ENCODE measurements around the gene USP22. TPM values are rescaled to one million over a fixed set of nuclear protein-coding genes. Genes with fewer than 3 reads are reported as not detected.

The USP22 gene
- total RNA-seq, 1 experiment from 2014 or later = 224 TPM

DNA sequence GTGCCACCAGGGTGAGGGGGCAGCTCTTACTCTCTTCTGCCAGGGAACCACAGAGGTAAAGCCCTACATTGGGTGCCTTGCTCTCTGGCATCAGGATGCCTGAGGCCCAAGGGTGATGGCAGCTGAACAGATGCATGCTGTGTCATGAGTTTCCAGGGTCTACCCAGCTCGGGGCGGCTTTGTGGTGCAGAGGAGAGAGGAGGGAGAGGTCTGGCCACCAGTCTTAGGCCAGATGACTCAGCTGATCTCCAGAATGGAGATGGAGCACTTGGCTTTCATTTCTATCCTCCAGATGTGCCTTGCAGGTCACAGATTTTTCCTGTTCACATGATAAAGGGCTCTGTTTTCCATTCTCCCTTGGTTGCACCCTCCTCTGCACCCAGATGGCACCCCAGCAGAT lies 23.6 kb upstream of the USP22 start:
- no peak overlapping the region for H3K4me3 ChIP-seq (ENCODE audit: low read depth in 2 of 2, low read length in 2 of 2)
- TF ChIP-seq POLR2AphosphoS5 (IDR thresholded peaks at IDR 0.05; ENCODE audit: low read depth, low read length) (no peak), TCF7L2 (IDR thresholded peaks at IDR 0.05; ENCODE audit: low read depth, low read length) (no peak), SIN3A (IDR thresholded peaks at IDR 0.05; ENCODE audit: borderline replicate concordance, insufficient read depth, low read depth, low read length) (no peak)
- TF ChIP-seq, protein P1, sequence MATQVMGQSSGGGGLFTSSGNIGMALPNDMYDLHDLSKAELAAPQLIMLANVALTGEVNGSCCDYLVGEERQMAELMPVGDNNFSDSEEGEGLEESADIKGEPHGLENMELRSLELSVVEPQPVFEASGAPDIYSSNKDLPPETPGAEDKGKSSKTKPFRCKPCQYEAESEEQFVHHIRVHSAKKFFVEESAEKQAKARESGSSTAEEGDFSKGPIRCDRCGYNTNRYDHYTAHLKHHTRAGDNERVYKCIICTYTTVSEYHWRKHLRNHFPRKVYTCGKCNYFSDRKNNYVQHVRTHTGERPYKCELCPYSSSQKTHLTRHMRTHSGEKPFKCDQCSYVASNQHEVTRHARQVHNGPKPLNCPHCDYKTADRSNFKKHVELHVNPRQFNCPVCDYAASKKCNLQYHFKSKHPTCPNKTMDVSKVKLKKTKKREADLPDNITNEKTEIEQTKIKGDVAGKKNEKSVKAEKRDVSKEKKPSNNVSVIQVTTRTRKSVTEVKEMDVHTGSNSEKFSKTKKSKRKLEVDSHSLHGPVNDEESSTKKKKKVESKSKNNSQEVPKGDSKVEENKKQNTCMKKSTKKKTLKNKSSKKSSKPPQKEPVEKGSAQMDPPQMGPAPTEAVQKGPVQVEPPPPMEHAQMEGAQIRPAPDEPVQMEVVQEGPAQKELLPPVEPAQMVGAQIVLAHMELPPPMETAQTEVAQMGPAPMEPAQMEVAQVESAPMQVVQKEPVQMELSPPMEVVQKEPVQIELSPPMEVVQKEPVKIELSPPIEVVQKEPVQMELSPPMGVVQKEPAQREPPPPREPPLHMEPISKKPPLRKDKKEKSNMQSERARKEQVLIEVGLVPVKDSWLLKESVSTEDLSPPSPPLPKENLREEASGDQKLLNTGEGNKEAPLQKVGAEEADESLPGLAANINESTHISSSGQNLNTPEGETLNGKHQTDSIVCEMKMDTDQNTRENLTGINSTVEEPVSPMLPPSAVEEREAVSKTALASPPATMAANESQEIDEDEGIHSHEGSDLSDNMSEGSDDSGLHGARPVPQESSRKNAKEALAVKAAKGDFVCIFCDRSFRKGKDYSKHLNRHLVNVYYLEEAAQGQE (IDR thresholded peaks at IDR 0.05; ENCODE audit: insufficient read depth in 1 of 2, low read depth in 2 of 2, low read length in 1 of 2) = no peak
- TF ChIP-seq, protein P2, sequence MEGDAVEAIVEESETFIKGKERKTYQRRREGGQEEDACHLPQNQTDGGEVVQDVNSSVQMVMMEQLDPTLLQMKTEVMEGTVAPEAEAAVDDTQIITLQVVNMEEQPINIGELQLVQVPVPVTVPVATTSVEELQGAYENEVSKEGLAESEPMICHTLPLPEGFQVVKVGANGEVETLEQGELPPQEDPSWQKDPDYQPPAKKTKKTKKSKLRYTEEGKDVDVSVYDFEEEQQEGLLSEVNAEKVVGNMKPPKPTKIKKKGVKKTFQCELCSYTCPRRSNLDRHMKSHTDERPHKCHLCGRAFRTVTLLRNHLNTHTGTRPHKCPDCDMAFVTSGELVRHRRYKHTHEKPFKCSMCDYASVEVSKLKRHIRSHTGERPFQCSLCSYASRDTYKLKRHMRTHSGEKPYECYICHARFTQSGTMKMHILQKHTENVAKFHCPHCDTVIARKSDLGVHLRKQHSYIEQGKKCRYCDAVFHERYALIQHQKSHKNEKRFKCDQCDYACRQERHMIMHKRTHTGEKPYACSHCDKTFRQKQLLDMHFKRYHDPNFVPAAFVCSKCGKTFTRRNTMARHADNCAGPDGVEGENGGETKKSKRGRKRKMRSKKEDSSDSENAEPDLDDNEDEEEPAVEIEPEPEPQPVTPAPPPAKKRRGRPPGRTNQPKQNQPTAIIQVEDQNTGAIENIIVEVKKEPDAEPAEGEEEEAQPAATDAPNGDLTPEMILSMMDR (IDR thresholded peaks at IDR 0.05) = no peak
- no peaks in the 10 kb centered on the region for H3K36me3 ChIP-seq (ENCODE audit: control insufficient read depth, insufficient read depth, low read length)
- no peak for ATAC-seq
- intact Hi-C loops (cut with micrococcal nuclease; ENCODE audit: unreplicated experiment) (no loop called here), in situ Hi-C loops (cut with HindIII; ENCODE audit: low pct_unique_long_range_greater_than_20kb, low sequenced_read_pairs) (no loop called here)
- no peaks in the 10 kb centered on the region for H3K4me1 ChIP-seq (ENCODE audit: control insufficient read depth, insufficient read depth, low read length)
- H3K27me3 ChIP-seq (ENCODE audit: control insufficient read depth, insufficient read depth, low read length) = no peaks in the 10 kb centered on the region
- CTCF ChIA-PET = no interaction called here
- H3K27ac ChIP-seq (ENCODE audit: low read length) = no peak overlapping the region
- BruUV-seq (replicated peaks) = no TSS peak
- no peaks in the 10 kb centered on the region for H3K9me3 ChIP-seq (ENCODE audit: control insufficient read depth, insufficient read depth, low read depth, low read length)
- POLR2A ChIA-PET = interaction anchor here (0.6 kb wide), 1 partner anchor 24 kb away, joined by 3 read pairs; the partner anchor contains the start of gene USP22
- no peak for DNase-seq (ENCODE audit: low read depth, low spot score)

DNA sequence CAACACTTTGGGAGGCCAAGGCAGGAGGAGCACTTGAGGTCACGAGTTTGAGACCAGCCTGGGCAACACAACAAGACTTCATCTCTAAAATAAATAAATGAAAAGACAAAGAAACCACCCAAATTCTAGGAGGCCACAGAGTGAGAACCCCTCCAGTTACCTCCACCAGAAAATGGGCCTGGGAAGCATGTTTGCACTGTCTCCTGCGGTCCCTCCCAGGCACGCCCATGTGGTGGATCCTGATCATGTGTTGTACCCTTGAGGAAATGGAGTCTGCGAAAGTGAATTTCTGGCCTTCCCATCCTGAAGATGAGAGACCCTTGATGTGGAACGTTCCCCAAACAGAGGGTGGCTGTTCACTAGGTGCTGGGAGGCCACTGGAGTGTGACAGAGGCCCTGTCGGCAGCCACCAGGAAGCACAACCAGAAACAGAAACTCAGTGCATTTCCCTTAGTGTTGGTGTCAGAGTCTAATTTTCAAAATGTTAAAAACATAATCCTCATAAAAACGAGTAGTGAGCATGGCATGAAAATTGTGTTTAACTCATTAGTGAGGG lies 19.2 kb upstream of the USP22 start:
- Histone ChIP-seq H3K4me1 (ENCODE audit: control insufficient read depth, insufficient read depth, low read length) (no peaks in the 10 kb centered on the region), H3K27ac (ENCODE audit: low read length) (no peak overlapping the region), H3K4me3 (ENCODE audit: low read depth in 2 of 2, low read length in 2 of 2) (no peak overlapping the region), H3K36me3 (ENCODE audit: control insufficient read depth, insufficient read depth, low read length) (no peaks in the 10 kb centered on the region), H3K9me3 (ENCODE audit: control insufficient read depth, insufficient read depth, low read depth, low read length) (no peaks in the 10 kb centered on the region), H3K27me3 (ENCODE audit: control insufficient read depth, insufficient read depth, low read length) (no peaks in the 10 kb centered on the region)
- ATAC-seq = no peak
- ChIA-PET CTCF (no interaction called here), POLR2A (no interaction called here)
- in situ Hi-C loops (cut with HindIII; ENCODE audit: low pct_unique_long_range_greater_than_20kb, low sequenced_read_pairs) (no loop called here), intact Hi-C loops (cut with micrococcal nuclease; ENCODE audit: unreplicated experiment) (no loop called here)
- no peak for DNase-seq (ENCODE audit: low read depth, low spot score)
- TF ChIP-seq TCF7L2 (IDR thresholded peaks at IDR 0.05; ENCODE audit: low read depth, low read length) (no peak), POLR2AphosphoS5 (IDR thresholded peaks at IDR 0.05; ENCODE audit: low read depth, low read length) (no peak), SIN3A (IDR thresholded peaks at IDR 0.05; ENCODE audit: borderline replicate concordance, insufficient read depth, low read depth, low read length) (no peak)
- TF ChIP-seq, protein P1 (IDR thresholded peaks at IDR 0.05; ENCODE audit: insufficient read depth in 1 of 2, low read depth in 2 of 2, low read length in 1 of 2) = no peak
- TF ChIP-seq, protein P2 (IDR thresholded peaks at IDR 0.05) = no peak
- BruUV-seq (replicated peaks) = no TSS peak
